BLaER1 treated with 17β-estradiol and CSF1 and Interleukin-3, amounts not matched to agents 10 nM and 100 nM (cell line): ENCODE results near the gene MYO1B.
A peak's percentile ranks its signal among the peaks of the same experiment; 100 is the strongest.

Experiments
- H3K27ac ChIP-seq, 11 experiments: shearing (Covaris generic); formaldehyde crosslinking; 2 replicates each; pipeline ENCODE4 v1.8.1; 2022
- H3K27me3 ChIP-seq, 11 experiments: shearing (Covaris generic); formaldehyde crosslinking; 2 replicates each; pipeline ENCODE4 v1.8.1; 2022
- H3K36me3 ChIP-seq, 11 experiments: shearing (Covaris generic); formaldehyde crosslinking; 2 replicates each; pipeline ENCODE4 v1.8.1; 2022
- H3K4me1 ChIP-seq, 10 experiments: shearing (Covaris generic); formaldehyde crosslinking; 2 replicates each; pipeline ENCODE4 v1.8.1; 2022
- H3K4me2 ChIP-seq, 11 experiments: shearing (Covaris generic); formaldehyde crosslinking; 2 replicates each; pipeline ENCODE4 v1.8.1; 2022
- H3K4me3 ChIP-seq, 10 experiments: shearing (Covaris generic); formaldehyde crosslinking; 2 replicates each; pipeline ENCODE4 v1.8.1; 2022
- H3K9ac ChIP-seq, 11 experiments: shearing (Covaris generic); formaldehyde crosslinking; 2 replicates each; pipeline ENCODE4 v1.8.1; 2022
- H3K9me3 ChIP-seq, 11 experiments: shearing (Covaris generic); formaldehyde crosslinking; replicated peaks in 1 of 11; 2 replicates each; pipeline ENCODE4 v1.8.1; 2022
- H4K20me1 ChIP-seq, 11 experiments: shearing (Covaris generic); formaldehyde crosslinking; 2 replicates each; pipeline ENCODE4 v1.8.1; 2022
- Cebpa-rat ChIP-seq, 11 experiments: shearing (Covaris generic); IDR thresholded peaks; 2 replicates each; pipeline ENCODE4 v1.8.1; 2022

Gene MYO1B

DNA sequence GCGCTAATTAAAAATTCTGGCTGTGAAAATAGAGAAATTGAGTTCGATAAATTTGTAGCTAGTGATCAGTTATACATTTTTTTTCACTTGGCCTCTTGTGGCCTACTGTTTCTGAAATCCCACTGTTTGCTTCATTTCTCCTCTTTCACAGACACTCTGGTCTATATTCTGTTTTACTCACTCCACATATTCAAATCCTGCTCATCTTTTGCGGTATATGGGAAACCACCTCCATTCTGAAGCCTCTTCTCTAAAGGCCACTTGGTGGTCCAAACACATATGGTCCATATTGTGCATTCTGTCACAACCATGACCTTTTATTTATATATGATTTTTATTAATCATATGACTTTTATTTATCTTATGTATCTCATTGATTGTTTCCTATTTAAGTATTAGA lies 67.0 kb downstream of the MYO1B start:
- H4K20me1 ChIP-seq: peaks cover 0 to 15% (median 0%) of the 10 kb centered on the region in 11 experiments; a peak in 3 of 22 replicates
- H3K9me3 ChIP-seq: no peaks in the 10 kb centered on the region; a peak in 1 of 22 replicates
- H3K27me3 ChIP-seq: no peaks in the 10 kb centered on the region
- H3K4me3 ChIP-seq: no peak overlapping the region
- peaks cover 0 to 12% (median 0%) of the 10 kb centered on the region in 11 experiments; a peak in 2 of 22 replicates for H3K36me3 ChIP-seq
- H3K27ac ChIP-seq: no peak overlapping the region
- H3K9ac ChIP-seq: no peak overlapping the region
- peaks cover 13 to 16% (median 15%) of the 10 kb centered on the region in 10 experiments for H3K4me1 ChIP-seq
- no peak overlapping the region for H3K4me2 ChIP-seq
- no peak for TF ChIP-seq Cebpa-rat (IDR thresholded peaks at IDR 0.05)

DNA sequence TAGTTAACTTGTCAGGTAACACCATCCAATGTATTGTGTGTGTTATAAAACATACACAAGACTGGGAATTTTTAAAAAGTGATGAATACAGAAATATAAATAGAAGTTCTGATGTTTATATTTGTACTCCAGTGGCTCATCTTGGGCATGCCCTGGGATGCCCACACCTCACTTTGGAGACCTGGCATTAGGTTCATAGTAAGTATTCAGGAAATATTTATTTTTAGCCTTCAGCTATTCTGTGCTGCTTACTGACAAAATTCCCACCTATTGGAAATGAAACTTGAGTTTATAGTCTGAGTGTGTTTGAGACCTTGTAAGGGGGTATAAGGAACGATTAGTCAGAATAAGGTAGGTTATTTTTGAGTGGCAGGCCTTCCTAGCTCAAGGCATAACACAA lies 67.5 kb downstream of the MYO1B start:
- no peaks in the 10 kb centered on the region for H3K9me3 ChIP-seq
- peaks cover 13 to 17% (median 15%) of the 10 kb centered on the region in 10 experiments for H3K4me1 ChIP-seq
- peaks cover 0 to 12% (median 0%) of the 10 kb centered on the region in 11 experiments; a peak in 2 of 22 replicates for H3K36me3 ChIP-seq
- H3K27ac ChIP-seq: no peak overlapping the region
- TF ChIP-seq Cebpa-rat (IDR thresholded peaks at IDR 0.05): no peak
- H4K20me1 ChIP-seq: peaks cover 0 to 15% (median 0%) of the 10 kb centered on the region in 11 experiments; a peak in 3 of 22 replicates
- H3K9ac ChIP-seq: no peak overlapping the region
- no peak overlapping the region for H3K4me3 ChIP-seq
- H3K4me2 ChIP-seq: no peak overlapping the region
- no peaks in the 10 kb centered on the region for H3K27me3 ChIP-seq

- Histone ChIP-seq H3K27ac (no peak overlapping the region), H3K27me3 (no peaks in the 10 kb centered on the region), H3K9me3 (no peaks in the 10 kb centered on the region), H4K20me1 (peaks cover 0 to 27% (median 0%) of the 10 kb centered on the region in 11 experiments; a peak in 3 of 22 replicates), H3K4me2 (peak overlapping the region; percentile 30 to 65 (median 53); a peak in 20 of 22 replicates), H3K9ac (no peak overlapping the region), H3K4me3 (no peak overlapping the region), H3K4me1 (peaks cover 16 to 35% (median 24%) of the 10 kb centered on the region in 10 experiments), H3K36me3 (0 out of 22 replicates have a peak, but pooled peaks cover 0 to 4% (median 0%) of the 10 kb centered on the region in 11 experiments)
- TF ChIP-seq Cebpa-rat (IDR thresholded peaks at IDR 0.05): peak in 5 of 11 experiments; percentile 52 to 92 (median 61); a peak in 10 of 22 replicates
These were observed 69.6 kb downstream of the MYO1B start for GRCh38 chr2:191314697-191315364.

DNA sequence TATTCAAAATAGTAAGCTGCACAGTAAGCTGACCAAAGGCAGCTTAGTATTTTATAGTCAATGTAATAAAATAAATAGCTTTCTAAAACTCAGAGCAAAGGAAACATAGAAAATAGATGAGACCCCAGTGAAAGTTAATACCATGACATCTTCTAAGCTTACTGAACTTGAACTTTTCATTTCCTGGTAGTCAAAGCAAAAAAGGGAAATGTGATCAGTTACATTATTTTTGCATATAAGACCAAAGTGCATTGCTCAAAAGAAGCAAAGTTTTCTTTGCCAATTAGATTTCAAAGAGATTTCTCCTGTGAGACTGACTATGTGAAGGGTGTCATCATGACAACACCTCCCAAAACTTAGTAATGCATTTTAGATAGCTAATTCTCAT lies 70.2 kb downstream of the MYO1B start:
- peak overlapping the region; percentile 30 to 65 (median 53); a peak in 21 of 22 replicates for H3K4me2 ChIP-seq
- no peak for TF ChIP-seq Cebpa-rat (IDR thresholded peaks at IDR 0.05)
- H3K36me3 ChIP-seq: 0 out of 22 replicates have a peak, but pooled peaks cover 0 to 4% (median 0%) of the 10 kb centered on the region in 11 experiments
- no peak overlapping the region for H3K4me3 ChIP-seq
- no peaks in the 10 kb centered on the region for H3K9me3 ChIP-seq
- H4K20me1 ChIP-seq: peaks cover 0 to 27% (median 0%) of the 10 kb centered on the region in 11 experiments; a peak in 3 of 22 replicates
- H3K27ac ChIP-seq: no peak overlapping the region
- H3K9ac ChIP-seq: no peak overlapping the region
- H3K27me3 ChIP-seq: no peaks in the 10 kb centered on the region
- H3K4me1 ChIP-seq: peaks cover 19 to 36% (median 24%) of the 10 kb centered on the region in 10 experiments

DNA sequence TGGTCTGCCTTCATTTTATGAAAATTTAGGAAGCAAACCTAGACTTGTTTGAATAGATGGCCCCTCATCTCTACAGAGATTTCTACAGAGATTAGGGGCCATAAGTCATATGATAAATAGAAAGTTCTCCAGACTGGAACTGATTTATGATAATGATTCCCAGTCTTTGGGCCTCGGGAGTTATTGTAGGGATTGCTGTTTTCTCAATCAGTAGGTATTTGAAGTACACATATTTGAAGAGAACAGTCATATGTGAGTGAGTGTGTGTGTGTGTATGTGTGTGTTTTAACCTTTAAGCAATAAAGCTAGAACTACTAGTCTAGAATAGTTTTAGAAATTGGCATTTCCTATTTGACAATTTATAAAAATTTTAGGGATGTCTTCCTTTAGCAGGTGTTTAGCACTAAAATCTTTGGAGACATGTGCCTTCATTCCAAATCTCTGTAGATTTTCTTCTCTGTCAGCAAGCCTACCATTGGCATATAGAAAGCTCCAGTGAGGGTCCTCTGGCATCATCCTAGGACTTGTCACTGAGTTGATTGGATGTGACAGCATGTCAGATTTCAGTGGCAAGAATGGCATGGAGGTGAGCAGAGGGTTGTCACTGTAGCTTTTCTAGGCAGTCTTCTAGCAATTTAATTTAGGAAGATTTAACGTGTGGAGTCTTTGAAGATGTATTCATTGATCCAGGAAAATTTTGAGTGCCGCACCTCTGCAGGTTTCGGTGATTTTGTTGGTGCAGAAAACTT lies 71.2 kb downstream of the MYO1B start:
- Histone ChIP-seq H3K4me1 (peaks cover 30 to 47% (median 34%) of the 10 kb centered on the region in 10 experiments), H3K4me2 (no peak overlapping the region), H3K27me3 (no peaks in the 10 kb centered on the region), H3K4me3 (no peak overlapping the region), H3K36me3 (0 out of 22 replicates have a peak, but pooled peaks cover 0 to 4% (median 0%) of the 10 kb centered on the region in 11 experiments), H3K9me3 (no peaks in the 10 kb centered on the region), H3K9ac (no peak overlapping the region), H3K27ac (no peak overlapping the region), H4K20me1 (peaks cover 0 to 33% (median 2%) of the 10 kb centered on the region in 11 experiments; a peak in 6 of 22 replicates)
- no peak for TF ChIP-seq Cebpa-rat (IDR thresholded peaks at IDR 0.05)

- TF ChIP-seq Cebpa-rat (IDR thresholded peaks at IDR 0.05): no peak
- no peak overlapping the region for H3K27ac ChIP-seq
- no peak overlapping the region for H3K4me3 ChIP-seq
- no peaks in the 10 kb centered on the region for H3K27me3 ChIP-seq
- peaks cover 0 to 6% (median 5%) of the 10 kb centered on the region in 11 experiments; a peak in 11 of 22 replicates for H3K9me3 ChIP-seq
- no peak overlapping the region for H3K9ac ChIP-seq
- H3K4me1 ChIP-seq: peaks cover 45 to 64% (median 50%) of the 10 kb centered on the region in 10 experiments
- H3K36me3 ChIP-seq: no peaks in the 10 kb centered on the region
- peaks cover 0 to 50% (median 4%) of the 10 kb centered on the region in 11 experiments; a peak in 7 of 22 replicates for H4K20me1 ChIP-seq
- peak overlapping the region in 3 of 11 experiments; percentile 6 to 32 (median 16); a peak in 4 of 22 replicates for H3K4me2 ChIP-seq
These were observed 73.0 kb downstream of the MYO1B start for GRCh38 chr2:191318037-191318728.

- H3K9ac ChIP-seq: no peak overlapping the region
- H3K27ac ChIP-seq: no peak overlapping the region
- H3K36me3 ChIP-seq: peaks cover 0 to under 1% (median 0%) of the 10 kb centered on the region in 11 experiments; a peak in 1 of 22 replicates
- H3K4me2 ChIP-seq: peak overlapping the region in 5 of 11 experiments; percentile 6 to 32 (median 16); a peak in 4 of 22 replicates
- no peak overlapping the region for H3K4me3 ChIP-seq
- H4K20me1 ChIP-seq: peaks cover 0 to 50% (median 4%) of the 10 kb centered on the region in 11 experiments; a peak in 7 of 22 replicates
- no peak for TF ChIP-seq Cebpa-rat (IDR thresholded peaks at IDR 0.05)
- H3K27me3 ChIP-seq: no peaks in the 10 kb centered on the region
- H3K4me1 ChIP-seq: peaks cover 45 to 64% (median 52%) of the 10 kb centered on the region in 10 experiments
- peaks cover 1 to 10% (median 10%) of the 10 kb centered on the region in 11 experiments; a peak in 17 of 22 replicates for H3K9me3 ChIP-seq
These were observed 73.5 kb downstream of the MYO1B start for GRCh38 chr2:191318729-191319078.

DNA sequence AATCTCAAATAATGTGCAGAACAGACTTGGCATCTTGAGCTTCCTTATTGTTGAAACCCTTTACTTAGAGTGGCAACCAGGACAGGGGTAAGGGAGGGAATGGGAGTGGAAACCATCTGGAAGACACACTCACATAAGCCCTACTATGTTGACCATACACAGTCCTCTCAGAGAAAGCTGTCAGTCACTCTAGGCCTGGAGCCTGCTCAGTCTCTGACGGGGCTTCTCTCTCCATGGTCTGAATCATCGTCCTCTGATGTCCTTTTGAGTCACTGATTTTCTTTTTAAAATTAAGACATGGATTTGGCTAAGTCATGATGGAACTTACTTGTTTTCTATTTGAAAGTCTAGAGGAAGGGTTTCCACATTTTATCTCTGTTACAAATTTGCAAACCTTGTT lies 74.0 kb downstream of the MYO1B start:
- Histone ChIP-seq H4K20me1 (peaks cover 0 to 50% (median 4%) of the 10 kb centered on the region in 11 experiments; a peak in 7 of 22 replicates), H3K9me3 (peaks cover 6 to 15% (median 14%) of the 10 kb centered on the region in 11 experiments; a peak in 17 of 22 replicates), H3K4me1 (peaks cover 45 to 64% (median 52%) of the 10 kb centered on the region in 10 experiments), H3K36me3 (peaks cover 0 to 4% (median 0%) of the 10 kb centered on the region in 11 experiments; a peak in 4 of 22 replicates), H3K4me2 (peak overlapping the region in 4 of 11 experiments; percentile 12 to 32 (median 18); a peak in 3 of 22 replicates), H3K27me3 (no peaks in the 10 kb centered on the region), H3K27ac (no peak overlapping the region), H3K4me3 (no peak overlapping the region), H3K9ac (no peak overlapping the region)
- no peak for TF ChIP-seq Cebpa-rat (IDR thresholded peaks at IDR 0.05)
